Loucy (cell line): ENCODE measurements around the gene EMC10.

Experiments
- EZH2phosphoT487 ChIP-seq: fragments of 200-600 bp; IDR thresholded peaks from 2 replicates; pipeline ENCODE4 v1.6.1; 2018; ENCODE audit warnings: antibody characterized with exemption, mild to moderate bottlenecking, moderate library complexity, borderline replicate concordance
- TF ChIP-seq, protein P1 (sequence below): fragments of 200-600 bp; sonication (generic); conservative IDR thresholded peaks from 2 replicates; pipeline ENCODE4 v1.5.1; 2014; ENCODE audit warnings: mild to moderate bottlenecking, antibody characterized with exemption, low read length

DNA sequence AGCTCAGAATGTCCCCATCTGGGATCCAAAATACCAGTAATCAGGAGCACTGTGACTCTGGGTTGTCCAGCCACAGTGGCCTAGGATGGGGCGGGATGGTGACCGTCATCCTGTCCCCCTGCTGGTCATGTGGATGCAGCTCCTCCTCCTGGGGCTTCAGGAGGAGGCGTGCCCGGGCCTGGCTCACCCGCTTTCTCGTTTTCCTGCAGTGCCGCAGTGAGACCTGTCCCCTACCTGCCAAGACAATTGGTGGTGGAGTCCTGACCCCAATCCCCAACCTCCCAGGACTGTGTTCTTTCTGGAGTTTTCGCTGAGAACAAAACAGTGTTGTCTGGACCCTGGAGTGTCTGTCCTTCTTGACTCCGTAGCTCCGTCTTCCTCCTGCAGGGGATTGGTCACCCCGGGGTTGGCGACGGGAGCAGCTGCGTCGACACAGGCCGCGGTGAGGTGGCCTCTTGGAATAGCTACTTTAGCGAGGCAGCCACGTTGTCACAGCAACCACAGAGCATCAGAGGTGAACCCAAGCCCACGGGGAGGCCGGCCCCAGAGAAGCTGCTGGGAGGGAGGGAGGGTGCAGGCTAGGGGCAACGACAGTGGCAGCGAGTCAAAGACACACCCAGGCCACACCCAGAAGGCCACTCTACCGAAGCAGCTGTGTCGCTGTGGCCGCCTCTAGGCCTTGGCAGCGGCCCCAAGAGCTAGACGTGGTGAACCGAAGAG is 10.2 kb upstream of the EMC10 start:
- TF ChIP-seq, protein P1, sequence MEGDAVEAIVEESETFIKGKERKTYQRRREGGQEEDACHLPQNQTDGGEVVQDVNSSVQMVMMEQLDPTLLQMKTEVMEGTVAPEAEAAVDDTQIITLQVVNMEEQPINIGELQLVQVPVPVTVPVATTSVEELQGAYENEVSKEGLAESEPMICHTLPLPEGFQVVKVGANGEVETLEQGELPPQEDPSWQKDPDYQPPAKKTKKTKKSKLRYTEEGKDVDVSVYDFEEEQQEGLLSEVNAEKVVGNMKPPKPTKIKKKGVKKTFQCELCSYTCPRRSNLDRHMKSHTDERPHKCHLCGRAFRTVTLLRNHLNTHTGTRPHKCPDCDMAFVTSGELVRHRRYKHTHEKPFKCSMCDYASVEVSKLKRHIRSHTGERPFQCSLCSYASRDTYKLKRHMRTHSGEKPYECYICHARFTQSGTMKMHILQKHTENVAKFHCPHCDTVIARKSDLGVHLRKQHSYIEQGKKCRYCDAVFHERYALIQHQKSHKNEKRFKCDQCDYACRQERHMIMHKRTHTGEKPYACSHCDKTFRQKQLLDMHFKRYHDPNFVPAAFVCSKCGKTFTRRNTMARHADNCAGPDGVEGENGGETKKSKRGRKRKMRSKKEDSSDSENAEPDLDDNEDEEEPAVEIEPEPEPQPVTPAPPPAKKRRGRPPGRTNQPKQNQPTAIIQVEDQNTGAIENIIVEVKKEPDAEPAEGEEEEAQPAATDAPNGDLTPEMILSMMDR, result no peak
- no peak for TF ChIP-seq EZH2phosphoT487
